Measurements from ENCODE around the gene SYVN1. TPM values are rescaled to one million over a fixed set of nuclear protein-coding genes. Genes with fewer than 3 reads are reported as not detected.
"Not testable (repeated sequence)": the region's sequence is repeated elsewhere in the genome, so short reads cannot be mapped to it uniquely, and the experiment has no call there.

Gene SYVN1
- total RNA-seq, 2 donors from 2014 or later: 64.5 to 70.4 TPM

DNA sequence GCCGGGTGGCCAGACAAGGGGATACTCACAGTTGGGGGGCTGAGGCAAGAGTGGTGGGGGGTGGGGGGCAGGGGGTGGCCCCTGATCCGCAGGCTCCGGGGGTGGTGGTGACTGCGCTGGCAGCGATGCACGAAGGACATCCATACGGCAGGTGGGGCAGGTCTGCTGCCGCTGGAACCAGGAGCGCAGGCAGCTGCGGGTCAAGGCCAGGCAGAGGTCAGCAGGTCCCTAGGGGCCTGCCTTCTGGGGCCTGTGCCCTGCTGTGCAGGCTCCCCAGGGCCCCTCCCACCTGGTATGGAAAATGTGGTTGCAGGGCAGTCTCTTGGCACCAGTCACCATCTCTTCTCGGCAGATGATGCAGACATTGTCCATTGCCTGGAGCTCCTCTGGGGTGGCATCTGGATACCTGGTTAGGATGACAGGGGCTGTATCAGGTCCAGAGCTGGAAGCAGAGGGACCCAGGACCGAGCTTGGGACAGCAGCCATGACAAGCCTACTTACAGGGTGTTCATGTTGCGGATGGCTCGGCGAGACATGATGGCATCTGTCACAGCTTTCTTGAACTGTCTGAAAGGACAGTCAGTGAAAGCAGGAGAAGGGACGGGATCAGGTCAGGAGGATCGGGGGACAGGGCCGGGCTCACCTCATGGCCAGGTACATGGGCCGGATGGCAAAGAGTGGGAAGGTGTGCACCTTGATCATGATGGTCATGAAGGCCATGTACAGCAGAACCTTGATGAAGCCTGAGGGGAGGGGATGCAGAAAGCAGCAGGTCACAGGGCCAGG, 3.5 kb downstream of the SYVN1 start:
- intact Hi-C loops (cut with DNase I, micrococcal nuclease): no loop called here
- ATAC-seq (no peak), DNase-seq (peak; percentile 5 to 21)

DNA sequence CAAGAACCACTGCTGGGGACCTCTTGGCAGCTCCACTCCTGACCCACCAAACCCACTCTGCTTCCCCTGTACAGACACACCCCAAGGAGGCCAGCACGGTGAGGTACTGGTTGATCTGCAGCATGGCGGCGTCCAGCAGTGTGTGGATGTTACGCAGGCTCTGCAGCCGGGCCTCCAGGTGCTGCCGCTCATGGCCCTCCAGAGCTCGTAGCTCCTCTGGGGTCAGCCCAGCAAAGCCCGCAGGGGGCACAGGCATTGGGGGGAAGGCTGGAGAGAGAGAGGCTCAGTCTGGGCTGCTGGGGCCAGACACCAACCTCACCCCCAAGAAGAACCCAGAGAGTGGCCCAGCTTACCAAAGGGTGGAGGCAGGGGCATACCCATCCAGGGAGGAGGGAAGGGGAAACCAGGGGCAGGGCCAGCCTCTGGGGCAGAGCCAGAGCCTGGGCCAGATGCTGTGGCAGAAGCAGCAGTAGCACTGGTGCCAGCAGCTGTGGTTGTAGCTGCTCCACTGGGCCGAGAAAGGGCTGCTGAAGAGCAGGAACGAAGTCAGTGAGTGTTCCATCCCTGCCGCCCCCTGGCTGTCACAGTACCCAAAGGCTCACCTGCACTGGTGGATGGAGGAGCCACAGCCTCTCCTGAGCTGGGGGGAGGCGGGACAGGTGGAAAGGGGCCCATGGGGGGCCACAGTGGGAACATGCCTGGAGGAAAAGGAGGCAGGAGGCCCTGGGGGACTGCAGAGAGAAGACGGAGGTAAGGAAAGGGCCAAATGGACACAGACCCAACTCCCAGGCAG, 4.5 kb downstream of the SYVN1 start:
- ATAC-seq (no peak), DNase-seq (peak; percentile 9 to 24)
- intact Hi-C loops (cut with DNase I, micrococcal nuclease): no loop called here

GRCh38 chr11:65128182-65129145, 5.9 kb downstream of the SYVN1 start:
- intact Hi-C loops (cut with DNase I, micrococcal nuclease): no loop called here
- DNase-seq (peak; percentile 6 to 21), ATAC-seq (no peak)

DNA sequence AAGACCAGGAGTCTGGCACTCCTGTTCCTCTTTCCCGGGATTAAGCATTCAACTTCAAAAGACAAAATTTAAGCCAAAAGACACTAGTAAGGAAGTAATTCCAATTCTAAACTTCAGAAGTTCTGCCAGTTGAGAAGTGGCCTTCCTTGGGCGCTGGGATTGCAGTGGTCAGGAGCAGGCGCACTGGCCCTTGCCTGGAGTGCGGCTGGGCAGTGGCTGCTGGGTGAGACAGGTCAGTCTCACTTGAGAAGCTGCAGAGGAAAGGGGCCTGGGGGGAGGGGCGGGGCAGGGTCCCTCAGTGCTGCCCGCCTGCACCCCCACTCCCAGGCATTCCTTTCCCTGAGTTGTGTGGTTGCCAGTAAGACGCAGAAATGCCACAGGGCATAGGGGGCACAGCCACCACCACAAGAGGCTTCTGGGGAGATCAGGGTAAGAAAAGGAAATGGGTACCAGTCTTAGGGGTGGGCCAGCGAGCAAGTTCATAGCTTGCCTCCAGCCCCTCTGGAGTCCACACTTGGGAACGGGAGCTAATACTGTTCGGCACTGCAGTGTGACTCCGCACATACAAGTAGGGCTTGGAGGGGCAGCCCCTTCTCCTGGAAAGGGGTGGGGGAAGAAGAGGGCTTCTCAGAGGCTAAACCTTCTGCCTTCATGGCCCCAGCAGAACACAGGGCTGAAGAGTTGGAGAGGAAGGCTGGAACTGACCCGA, 6.7 kb downstream of the SYVN1 start:
- ATAC-seq: no peak
- DNase-seq: peak; percentile 2 to 19
- intact Hi-C loops (cut with DNase I, micrococcal nuclease): no loop called here

- ATAC-seq: no peak
- intact Hi-C loops (cut with DNase I, micrococcal nuclease): no loop called here
- peak in 1 of 2 donors; percentile 14 for DNase-seq
Observed at GRCh38 chr11:65126624-65127274, 7.6 kb downstream of the SYVN1 start.

DNA sequence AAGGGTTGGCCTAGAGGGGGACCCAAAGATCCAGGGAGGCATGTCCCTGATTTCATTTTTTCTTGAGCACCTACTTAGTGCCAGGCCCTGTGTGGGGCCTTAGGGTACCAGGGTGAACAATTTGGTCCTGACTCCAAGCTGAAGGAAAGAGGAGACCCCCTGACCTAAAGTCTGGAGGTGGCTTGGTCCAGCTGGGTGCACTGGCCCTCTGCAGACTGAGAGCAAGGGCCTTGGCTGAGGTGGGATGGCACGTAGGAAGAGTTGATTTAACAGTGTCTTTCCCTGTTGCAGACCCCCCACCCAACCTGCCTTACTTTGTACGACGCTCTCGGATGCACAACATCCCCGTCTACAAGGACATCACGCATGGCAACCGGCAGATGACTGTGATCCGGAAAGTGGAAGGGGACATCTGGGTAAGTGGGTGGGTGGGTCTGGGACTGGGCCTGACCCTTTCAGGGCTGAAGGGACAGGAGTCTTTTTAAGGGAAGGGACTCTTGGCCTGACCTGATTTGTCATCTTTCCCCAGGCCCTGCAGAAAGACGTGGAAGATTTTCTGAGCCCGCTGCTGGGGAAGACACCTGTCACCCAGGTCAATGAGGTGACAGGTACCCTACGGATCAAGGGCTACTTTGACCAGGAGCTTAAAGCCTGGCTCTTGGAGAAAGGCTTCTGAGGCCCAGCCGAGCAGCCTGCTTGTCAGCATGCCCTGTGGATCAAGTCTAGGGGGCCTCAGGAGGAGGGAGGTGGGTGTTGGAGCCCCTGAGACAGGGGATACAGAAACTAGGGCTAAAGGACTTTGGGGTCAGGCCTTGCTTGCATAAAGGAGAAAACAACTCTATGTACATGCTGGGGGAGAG, 8.9 kb downstream of the SYVN1 start:
- ATAC-seq: no peak
- intact Hi-C loops (cut with DNase I, micrococcal nuclease): no loop called here
- peak in 1 of 2 donors; percentile 14 for DNase-seq

- intact Hi-C loops (cut with DNase I, micrococcal nuclease): no loop called here
- ATAC-seq (no peak), DNase-seq (peak in 1 of 2 donors; percentile 18)
Observed at GRCh38 chr11:65124480-65125196, 9.7 kb downstream of the SYVN1 start.

DNA sequence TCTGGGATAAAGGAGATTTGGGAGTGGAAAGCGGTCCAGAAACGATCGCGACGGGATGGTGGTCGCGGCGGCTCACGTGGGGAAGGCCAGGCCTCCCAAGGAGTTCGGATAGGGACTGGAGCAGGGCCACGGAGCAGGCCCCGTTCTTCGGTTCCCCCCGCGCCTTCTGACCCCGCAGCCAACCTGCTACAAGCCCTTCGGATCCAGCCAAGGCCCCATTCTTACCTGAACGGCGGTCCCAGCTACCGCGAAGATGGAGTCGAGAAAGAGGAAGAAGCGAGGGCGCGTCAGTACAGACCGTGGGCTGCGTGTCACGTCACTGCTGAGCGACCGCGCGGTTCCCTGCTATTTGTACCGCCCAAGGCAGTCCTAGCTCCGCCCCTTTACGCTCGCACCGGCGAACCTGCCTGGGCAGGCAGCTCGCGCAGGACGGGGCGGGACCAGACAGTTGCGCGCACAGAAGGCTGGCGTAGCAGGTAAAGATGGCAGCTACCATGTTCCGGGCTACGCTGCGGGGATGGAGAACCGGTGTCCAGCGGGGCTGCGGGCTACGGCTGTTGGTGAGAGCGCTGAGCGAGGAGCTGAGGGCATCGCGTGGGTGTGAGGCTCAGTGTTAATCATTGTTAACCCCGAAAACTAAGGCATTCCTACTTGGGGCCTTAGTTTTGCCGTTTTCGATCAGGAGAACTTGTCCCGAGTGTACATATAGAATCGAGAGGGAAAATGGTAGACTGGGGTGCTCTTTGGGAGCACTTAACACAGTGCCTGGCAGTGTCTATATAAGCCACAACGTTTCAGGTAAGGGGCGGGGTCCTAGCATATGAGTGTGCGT, 12.2 kb downstream of the SYVN1 start, which contains the start of the genes FAU and MRPL49:
Gene FAU, minus strand, starts transcription at position 270 of the 832 bp plus-strand sequence. CDS start 321 bp downstream, outside the sequence.
Gene MRPL49, plus strand, starts transcription at position 457 of the 832 bp plus-strand sequence. Its CDS starts 26 bp downstream, at position 483.
- intact Hi-C loops (cut with DNase I, micrococcal nuclease): no loop called here
- ATAC-seq (peak; percentile 78), DNase-seq (peak; percentile 99)

DNA sequence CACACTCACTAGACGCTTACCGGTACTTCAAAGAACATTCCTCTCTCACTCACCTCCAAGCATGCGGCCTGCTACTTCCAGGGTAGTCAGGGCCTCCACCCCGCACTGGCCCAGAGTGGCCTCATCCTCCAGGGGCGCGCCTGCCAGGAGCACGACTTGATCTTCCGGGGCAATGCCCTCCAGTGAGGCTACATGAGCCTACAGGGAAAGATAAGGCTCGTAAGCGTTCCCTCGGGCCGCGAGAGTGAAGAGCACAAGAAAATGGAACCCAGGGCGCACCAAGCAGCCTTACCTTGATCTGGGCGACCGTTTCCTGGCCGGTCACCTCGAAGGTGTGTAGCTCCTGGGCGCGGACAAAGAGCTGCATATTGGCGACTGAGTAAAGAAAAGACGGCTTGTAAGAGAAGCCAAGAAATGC, 12.9 kb downstream of the SYVN1 start:
- peak; percentile 27 for ATAC-seq
- peak; percentile 55 to 56 for DNase-seq
- intact Hi-C loops (cut with DNase I, micrococcal nuclease): no loop called here

DNA sequence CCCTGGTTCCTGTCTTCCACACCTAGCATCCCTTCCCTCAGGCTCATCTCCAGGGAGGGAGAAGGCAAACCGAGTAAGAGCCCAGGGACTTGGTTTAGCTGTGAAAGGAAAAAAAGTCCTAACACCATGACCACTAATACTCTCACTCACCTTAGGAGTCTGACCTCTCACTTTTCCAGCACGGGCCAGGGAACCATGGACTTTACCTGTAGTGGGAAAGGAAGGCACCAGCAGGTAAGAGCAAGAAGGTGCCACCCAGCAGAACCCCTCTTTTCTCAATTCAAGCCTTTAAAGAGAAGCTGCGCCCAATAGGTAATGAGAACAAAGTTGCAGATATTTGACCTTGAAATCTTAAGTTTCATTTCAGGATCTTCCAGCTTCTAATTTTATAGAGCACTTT, 13.5 kb downstream of the SYVN1 start:
- intact Hi-C loops (cut with DNase I, micrococcal nuclease): no loop called here
- DNase-seq (peak in 1 of 2 donors; percentile 5), ATAC-seq (no peak)

- DNase-seq (no peak), ATAC-seq (no peak)
- intact Hi-C loops (cut with DNase I, micrococcal nuclease): no loop called here
Observed at GRCh38 chr11:65119670-65119995, 14.7 kb downstream of the SYVN1 start.

- DNase-seq: peak in 1 of 2 donors; percentile 29
- intact Hi-C loops (cut with DNase I, micrococcal nuclease); ATAC-seq: not testable (repeated sequence)
Observed at GRCh38 chr11:65118891-65119669, 15.2 kb downstream of the SYVN1 start.

GRCh38 chr11:65118097-65118837, 16.1 kb downstream of the SYVN1 start:
- intact Hi-C loops (cut with DNase I, micrococcal nuclease): no loop called here
- ATAC-seq: no peak
- peak in 1 of 2 donors; percentile 15 for DNase-seq

Measured in left colon (tissue), 2 donors.